Endodermal cell (in vitro differentiated cells): ENCODE data around the gene RAB35. TPM values are rescaled to one million over a fixed set of nuclear protein-coding genes. Genes with fewer than 3 reads are reported as not detected.
A peak's percentile ranks its signal among the peaks of the same experiment; 100 is the strongest.

ENCODE experiments used
- DNase-seq: peaks from one replicate; pipeline ENCODE4 v3.0.0-alpha.2; 2017
- H3K27ac ChIP-seq: 2 replicates; pipeline ENCODE4 v1.5.1; 2013; ENCODE audit warnings: mild to moderate bottlenecking, low read depth, low read length, moderate library complexity
- H3K27me3 ChIP-seq: 2 replicates; pipeline ENCODE4 v1.6.1; 2013; ENCODE audit warnings: mild to moderate bottlenecking, low read length, moderate library complexity; ENCODE audit not compliant: insufficient read depth, control insufficient read depth, poor library complexity, severe bottlenecking
- H3K36me3 ChIP-seq: 2 replicates; pipeline ENCODE4 v1.7.0; 2013; ENCODE audit warnings: mild to moderate bottlenecking, low read length, moderate library complexity; ENCODE audit not compliant: control insufficient read depth, insufficient read depth
- H3K4me1 ChIP-seq: one replicate; pipeline ENCODE4 v1.7.0; 2013; ENCODE audit warnings: low read length; ENCODE audit not compliant: control insufficient read depth, insufficient read depth
- H3K4me3 ChIP-seq: 2 replicates; pipeline ENCODE4 v1.5.1; 2013; ENCODE audit warnings: mild to moderate bottlenecking, low read length, moderate library complexity
- H3K9ac ChIP-seq: 2 replicates; pipeline ENCODE4 v1.6.1; 2013; ENCODE audit warnings: mild to moderate bottlenecking, low read length, moderate library complexity; ENCODE audit not compliant: poor library complexity, severe bottlenecking; ENCODE audit errors: extremely low read depth
- H3K9me3 ChIP-seq: 2 replicates; pipeline ENCODE4 v1.6.1; 2013; ENCODE audit warnings: mild to moderate bottlenecking, low read length, moderate library complexity; ENCODE audit not compliant: control insufficient read depth
- H3K27ac Mint-ChIP-seq: 2 replicates; pipeline ENCODE4 v1.8.0; 2020; ENCODE audit warnings: mixed read lengths
- H3K27me3 Mint-ChIP-seq: 2 replicates; pipeline ENCODE4 v1.8.0; 2021; ENCODE audit warnings: mild to moderate bottlenecking, mixed read lengths; ENCODE audit not compliant: insufficient read depth
- H3K36me3 Mint-ChIP-seq: 2 replicates; pipeline ENCODE4 v1.8.0; 2020; ENCODE audit warnings: low read depth, mixed read lengths
- H3K4me1 Mint-ChIP-seq: 2 replicates; pipeline ENCODE4 v1.8.0; 2020; ENCODE audit warnings: mixed read lengths
- H3K4me3 Mint-ChIP-seq: 2 replicates; pipeline ENCODE4 v1.8.0; 2020; ENCODE audit warnings: mild to moderate bottlenecking, moderate library complexity, mixed read lengths
- H3K9me3 Mint-ChIP-seq: 2 replicates; pipeline ENCODE4 v1.8.0; 2020; ENCODE audit warnings: mild to moderate bottlenecking, mixed read lengths
- WGBS, 2 experiments: methylation state at CpG; one replicate each; pipeline versions ENCODE4 v1.1.5 to v1.1.7; 2013; ENCODE audit warnings: missing lambda C conversion rate in 2 of 2, mixed read lengths in 1 of 2; ENCODE audit not compliant: insufficient coverage in 1 of 2, insufficient read length in 1 of 2; 5-methylcytosine and 5-hydroxymethylcytosine counted together
- total RNA-seq, 2 donors: library from RNA; stranded (reverse); fragmentation: NEBNext Ultra II Directional in 1 of 2; extraction: Animal tissue kit (Norgen Biotek cat#: 25700) in 1 of 2; gene quantifications; 2 replicates in 1 of 2; 3 replicates in 1 of 2; pipeline ENCODE4 v1.2.1, GENCODE V29; 2021
- TF ChIP-seq, protein P1 (sequence below): fragments of 200-600 bp; sonication (generic); conservative IDR thresholded peaks from 2 replicates; pipeline ENCODE4 v1.5.0; 2021; ENCODE audit warnings: antibody characterized with exemption, mild to moderate bottlenecking

Gene RAB35
- total RNA-seq, 2 donors from 2014 or later: 32.4 to 36.6 TPM

- Mint-ChIP-seq H3K4me1 (no peaks in the 10 kb centered on the region), H3K36me3 (peaks cover 87% of the 10 kb centered on the region), H3K27ac (no peak overlapping the region), H3K4me3 (no peak overlapping the region), H3K27me3 (no peaks in the 10 kb centered on the region), H3K9me3 (no peaks in the 10 kb centered on the region)
- no peak for DNase-seq
- no peaks in the 10 kb centered on the region for H3K9me3 ChIP-seq
- H3K27ac ChIP-seq: no peak overlapping the region
- H3K27me3 ChIP-seq: no peaks in the 10 kb centered on the region
- no peak overlapping the region for H3K4me3 ChIP-seq
- 91 to 96% methylated on average over 6 of the region's 6 CpGs for WGBS, 2 experiments
- no peak overlapping the region for H3K9ac ChIP-seq
- peaks cover 95% of the 10 kb centered on the region for H3K36me3 ChIP-seq
- H3K4me1 ChIP-seq: no peaks in the 10 kb centered on the region
- TF ChIP-seq, protein P1, sequence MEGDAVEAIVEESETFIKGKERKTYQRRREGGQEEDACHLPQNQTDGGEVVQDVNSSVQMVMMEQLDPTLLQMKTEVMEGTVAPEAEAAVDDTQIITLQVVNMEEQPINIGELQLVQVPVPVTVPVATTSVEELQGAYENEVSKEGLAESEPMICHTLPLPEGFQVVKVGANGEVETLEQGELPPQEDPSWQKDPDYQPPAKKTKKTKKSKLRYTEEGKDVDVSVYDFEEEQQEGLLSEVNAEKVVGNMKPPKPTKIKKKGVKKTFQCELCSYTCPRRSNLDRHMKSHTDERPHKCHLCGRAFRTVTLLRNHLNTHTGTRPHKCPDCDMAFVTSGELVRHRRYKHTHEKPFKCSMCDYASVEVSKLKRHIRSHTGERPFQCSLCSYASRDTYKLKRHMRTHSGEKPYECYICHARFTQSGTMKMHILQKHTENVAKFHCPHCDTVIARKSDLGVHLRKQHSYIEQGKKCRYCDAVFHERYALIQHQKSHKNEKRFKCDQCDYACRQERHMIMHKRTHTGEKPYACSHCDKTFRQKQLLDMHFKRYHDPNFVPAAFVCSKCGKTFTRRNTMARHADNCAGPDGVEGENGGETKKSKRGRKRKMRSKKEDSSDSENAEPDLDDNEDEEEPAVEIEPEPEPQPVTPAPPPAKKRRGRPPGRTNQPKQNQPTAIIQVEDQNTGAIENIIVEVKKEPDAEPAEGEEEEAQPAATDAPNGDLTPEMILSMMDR: no peak
These were observed 13.5 kb upstream of the RAB35 start for GRCh38 chr12:120130011-120130410.

DNA sequence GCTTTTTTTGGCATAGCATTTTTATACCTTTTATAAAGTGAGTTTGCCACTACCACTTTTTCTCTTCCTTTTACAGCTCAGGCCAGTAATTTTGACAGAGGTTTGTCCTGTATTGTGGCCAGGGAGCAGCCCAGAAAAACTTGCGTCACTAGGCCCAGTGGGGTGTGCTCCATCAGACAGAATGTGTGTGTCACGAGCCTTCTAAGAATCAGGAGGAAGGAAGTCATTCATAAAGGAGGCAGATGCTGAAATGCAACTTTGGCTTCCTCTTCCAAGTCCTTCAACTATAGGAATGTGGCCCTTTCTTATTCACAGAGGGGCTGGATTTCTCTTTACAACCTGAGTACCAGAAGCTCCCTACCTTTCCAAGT is 10.1 kb upstream of the RAB35 start:
- peaks cover 61% of the 10 kb centered on the region for H3K36me3 ChIP-seq
- Mint-ChIP-seq H3K4me3 (no peak overlapping the region), H3K4me1 (peaks cover 11% of the 10 kb centered on the region), H3K27ac (no peak overlapping the region), H3K9me3 (no peaks in the 10 kb centered on the region), H3K27me3 (no peaks in the 10 kb centered on the region), H3K36me3 (peaks cover 58% of the 10 kb centered on the region)
- no peaks in the 10 kb centered on the region for H3K9me3 ChIP-seq
- H3K4me3 ChIP-seq: no peak overlapping the region
- no peaks in the 10 kb centered on the region for H3K27me3 ChIP-seq
- peaks cover 6% of the 10 kb centered on the region for H3K4me1 ChIP-seq
- H3K27ac ChIP-seq: peak overlapping the region; percentile 26
- no peak for DNase-seq
- TF ChIP-seq, protein P1: no peak
- H3K9ac ChIP-seq: no peak overlapping the region
- WGBS, 2 experiments: 80 to 89% methylated on average over 1 to 2 of the region's 2 CpGs

DNA sequence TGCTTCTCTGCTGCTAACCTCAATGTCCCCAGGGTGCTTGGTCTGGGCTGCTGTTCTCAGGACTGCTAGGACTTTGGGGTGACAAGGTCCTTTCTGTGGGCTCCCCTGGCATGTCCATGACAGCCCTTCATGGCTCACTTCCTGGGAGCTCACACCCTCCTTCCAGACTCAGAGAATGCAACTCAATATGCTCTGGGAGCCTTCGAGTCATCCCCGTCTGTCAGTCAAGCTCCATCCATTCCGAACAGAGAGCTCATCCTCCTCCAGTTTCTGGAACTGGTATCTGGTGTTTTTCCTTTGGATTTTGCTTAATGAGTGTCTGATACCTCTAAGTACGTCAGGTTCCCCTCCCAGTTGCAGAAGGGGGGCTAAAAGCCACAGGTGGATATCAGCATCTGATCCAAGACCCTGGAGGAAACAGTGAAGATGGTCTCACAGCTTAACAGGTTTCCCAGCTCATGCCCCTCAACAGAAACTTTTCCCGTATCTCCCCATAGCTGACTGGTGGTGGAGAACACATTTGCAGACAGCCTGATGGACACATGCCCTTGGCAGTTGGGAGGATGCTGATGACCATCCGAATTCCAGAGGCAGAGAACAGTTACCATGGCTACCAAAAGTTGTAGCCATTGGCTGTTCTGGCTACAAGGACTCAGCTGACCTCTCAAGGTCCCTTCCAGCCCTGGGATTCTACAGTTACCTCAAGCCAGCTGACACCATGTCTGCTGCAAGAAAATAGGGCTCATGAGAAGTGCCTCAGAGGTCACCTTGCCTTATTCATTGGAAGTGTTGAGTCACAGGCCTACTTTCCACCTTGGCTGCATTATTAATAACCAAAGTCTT is 9.5 kb upstream of the RAB35 start:
- DNase-seq: no peak
- peaks cover 11% of the 10 kb centered on the region for H3K4me1 Mint-ChIP-seq
- H3K27ac Mint-ChIP-seq: no peak overlapping the region
- Histone ChIP-seq H3K27me3 (no peaks in the 10 kb centered on the region), H3K9ac (no peak overlapping the region), H3K4me1 (peaks cover 6% of the 10 kb centered on the region), H3K9me3 (no peaks in the 10 kb centered on the region), H3K27ac (peak overlapping the region; percentile 26), H3K4me3 (no peak overlapping the region), H3K36me3 (peaks cover 55% of the 10 kb centered on the region)
- H3K36me3 Mint-ChIP-seq: peaks cover 52% of the 10 kb centered on the region
- H3K27me3 Mint-ChIP-seq: no peaks in the 10 kb centered on the region
- 94 to 95% methylated on average over 6 of the region's 6 CpGs for WGBS, 2 experiments
- TF ChIP-seq, protein P1: no peak
- H3K9me3 Mint-ChIP-seq: no peaks in the 10 kb centered on the region
- H3K4me3 Mint-ChIP-seq: no peak overlapping the region
